ENCODE measurements around the gene ATP1A1. TPM values are rescaled to one million over a fixed set of nuclear protein-coding genes. Genes with fewer than 3 reads are reported as not detected.

The ATP1A1 gene
- total RNA-seq, 1 donor from 2014 or later: 255 TPM

DNA sequence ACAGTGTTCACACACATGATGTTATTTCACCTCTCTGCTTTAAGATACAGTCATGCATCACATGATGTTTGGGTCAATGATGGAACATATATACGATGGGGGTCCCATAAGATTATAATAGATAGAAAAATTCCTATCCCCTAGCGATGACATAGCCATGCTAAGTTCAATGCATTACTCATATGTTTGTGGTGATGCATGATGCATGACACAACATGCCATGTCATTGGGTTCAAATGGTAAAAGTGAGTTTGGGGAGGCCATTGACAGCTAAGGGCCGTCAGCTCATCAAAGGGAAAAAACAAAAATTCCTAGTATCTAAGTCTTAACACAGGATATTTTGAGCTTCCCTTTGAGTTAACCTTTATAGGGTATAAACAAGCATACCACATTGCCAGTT, 73.6 kb downstream of the ATP1A1 start:
- DNase-seq (no peak), ATAC-seq (ENCODE audit: poor library complexity) (no peak)
- intact Hi-C loops (cut with DNase I): no loop called here

DNA sequence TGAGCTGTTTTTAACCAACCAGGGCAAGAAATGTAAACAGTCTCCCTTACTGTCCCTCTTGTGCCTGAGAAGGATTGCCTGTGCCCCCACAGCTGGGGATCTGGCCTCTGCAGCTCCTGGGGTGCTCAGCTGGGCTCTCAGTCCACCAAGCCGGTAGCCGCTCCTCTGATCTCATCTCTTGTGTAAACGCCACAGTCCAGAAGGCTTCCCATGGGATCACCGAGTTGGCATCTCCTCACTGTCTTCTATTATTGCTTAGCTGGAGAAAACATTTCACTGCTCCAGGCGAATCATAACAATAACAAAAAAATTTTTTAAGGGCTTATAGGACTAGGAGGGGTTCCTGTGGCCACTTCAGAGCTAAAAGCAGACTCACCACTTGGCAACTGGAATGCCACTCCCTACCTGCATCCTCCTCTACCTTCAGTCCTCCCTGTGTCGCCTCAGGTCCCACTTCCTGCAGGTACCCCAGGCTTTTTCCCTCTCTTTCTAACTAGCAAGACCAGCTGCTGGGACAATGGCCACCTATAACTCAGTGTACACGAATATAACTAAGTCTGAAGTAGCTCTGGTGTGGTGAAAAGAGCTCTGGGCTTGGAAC, 75.8 kb downstream of the ATP1A1 start:
- intact Hi-C loops (cut with DNase I): no loop called here
- ATAC-seq (ENCODE audit: poor library complexity) (no peak), DNase-seq (no peak)

DNA sequence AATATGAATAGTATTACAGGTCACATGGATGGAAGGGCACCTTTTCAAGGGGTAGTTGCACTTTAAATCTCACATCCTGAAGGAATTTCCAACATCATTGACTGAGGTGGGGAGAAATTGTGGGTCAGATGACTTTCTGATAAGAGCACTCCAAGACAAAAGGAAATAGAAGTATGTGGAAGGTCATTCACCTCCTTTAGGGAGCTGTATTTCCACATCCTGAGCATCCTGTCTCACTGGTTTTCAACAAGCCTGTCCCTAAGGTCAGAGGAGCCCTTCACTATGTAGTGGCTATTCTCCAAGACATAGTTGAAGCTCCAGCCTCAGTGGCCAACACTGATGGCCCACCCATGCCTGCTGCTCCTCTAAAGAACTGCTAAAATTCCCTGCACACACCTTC, 76.5 kb downstream of the ATP1A1 start:
- no peak for ATAC-seq (ENCODE audit: poor library complexity)
- DNase-seq: no peak
- intact Hi-C loops (cut with DNase I): no loop called here

DNA sequence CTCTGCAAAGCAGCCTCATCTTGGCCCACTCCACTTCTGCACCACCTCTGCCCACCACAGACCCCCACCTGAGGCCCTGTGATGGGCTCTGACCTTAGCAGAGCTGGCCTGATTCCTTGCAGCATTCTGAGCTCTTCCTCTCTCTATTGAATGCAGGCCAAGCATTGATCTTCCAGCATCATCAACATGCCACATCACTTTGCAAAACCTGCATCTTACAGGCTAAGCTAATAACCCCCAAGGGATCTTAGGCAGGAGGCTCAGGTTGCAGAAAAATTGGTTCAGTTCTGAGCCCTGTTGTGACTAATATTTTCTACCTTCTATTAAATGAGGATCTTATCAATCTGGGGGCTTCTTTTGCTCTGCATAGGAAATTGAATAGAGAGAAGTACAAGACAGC, 78.7 kb downstream of the ATP1A1 start:
- intact Hi-C loops (cut with DNase I): no loop called here
- no peak for ATAC-seq (ENCODE audit: poor library complexity)

DNA sequence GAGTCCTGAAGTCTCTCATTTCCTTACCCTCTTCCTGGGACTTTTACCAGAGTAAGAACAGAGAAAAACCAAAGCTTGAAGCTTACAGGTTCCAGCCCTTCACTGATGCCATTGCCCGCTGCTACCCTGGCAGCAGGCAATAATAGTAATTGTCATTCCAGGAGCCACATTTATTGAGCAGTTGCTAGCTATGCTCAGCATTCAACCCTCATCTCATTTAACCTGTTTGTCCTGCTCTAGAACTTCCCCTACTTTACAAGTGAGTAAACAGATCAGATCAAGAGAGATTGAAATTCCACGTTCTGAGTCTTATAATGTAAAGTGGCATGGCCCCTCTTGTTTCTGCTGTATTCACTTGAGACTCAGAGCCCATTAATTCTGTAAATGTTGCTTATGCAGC, 80.4 kb downstream of the ATP1A1 start:
- ATAC-seq (ENCODE audit: poor library complexity) (no peak), DNase-seq (no peak)
- intact Hi-C loops (cut with DNase I): no loop called here

More for the DNA sequence above, 78.7 kb downstream of the ATP1A1 start:
- DNase-seq: no peak

DNA sequence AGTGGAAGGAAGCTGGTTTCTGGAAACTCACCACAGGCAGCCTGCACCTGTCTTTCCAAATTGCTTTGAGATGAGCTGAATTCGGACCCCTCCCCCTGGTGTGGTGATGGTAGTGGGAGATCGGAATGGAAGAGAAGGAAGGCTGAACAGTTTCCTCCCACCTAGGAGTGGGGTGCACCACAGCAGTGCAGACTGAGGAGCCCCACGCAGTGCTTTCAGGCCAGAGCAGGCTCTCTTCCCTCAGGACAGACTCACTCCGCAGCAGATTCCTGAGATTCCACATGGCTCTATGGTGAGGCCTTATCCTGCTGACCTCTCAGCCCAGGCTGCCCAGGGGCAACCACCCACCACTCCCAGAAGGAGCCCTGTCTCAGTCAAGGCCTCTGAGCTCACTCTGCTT, 80.9 kb downstream of the ATP1A1 start:
- ATAC-seq (ENCODE audit: poor library complexity): no peak
- intact Hi-C loops (cut with DNase I): no loop called here

More for the DNA sequence above, 80.9 kb downstream of the ATP1A1 start:
- DNase-seq: no peak

Other genes starting within 250 kb of the ATP1A1 start
- 31.3 TPM for gene CD58, start 197.8 kb downstream of the ATP1A1 start, total RNA-seq

All from Right ventricle myocardium superior (tissue), 1 donor.